Measurements from ENCODE around the gene EHBP1.

- TF ChIP-seq POLR2A (IDR thresholded peaks at IDR 0.05; ENCODE audit: extremely low read depth, insufficient read length) (no peak), CTCF (IDR thresholded peaks at IDR 0.05; ENCODE audit: low read depth, low read length) (no peak)
Observed at GRCh38 chr2:62938126-62938525, 232.6 kb downstream of the EHBP1 start.
